Keratinocyte (primary cell): ENCODE results near the gene FBXO27. TPM values are rescaled to one million over a fixed set of nuclear protein-coding genes. Genes with fewer than 3 reads are reported as not detected.

Source experiments
- DNase-seq: peaks from one replicate; pipeline ENCODE4 v3.0.0-alpha.2; 2011; ENCODE audit warnings: low read depth, missing footprints, low spot score
- FAIRE-seq: peaks from 2 replicates; lab custom pipeline; 2011; peaks lifted over from hg19 to GRCh38; lab: Jason Lieb, UNC
- H2AFZ ChIP-seq: 2 replicates; pipeline ENCODE4 v1.6.0; 2012; ENCODE audit warnings: low read length, control low read depth, inconsistent platforms; ENCODE audit not compliant: control insufficient read depth
- H3K27ac ChIP-seq: 2 replicates; pipeline ENCODE4 v1.5.1; 2011; ENCODE audit warnings: low read length; ENCODE audit not compliant: control insufficient read depth, insufficient read depth
- H3K27me3 ChIP-seq: 3 replicates; pipeline ENCODE4 v1.6.0; 2011; ENCODE audit warnings: low read length; ENCODE audit not compliant: control insufficient read depth, insufficient read depth; ENCODE audit errors: extremely low read depth
- H3K36me3 ChIP-seq, 2 experiments: 2 replicates in 1 of 2; 3 replicates in 1 of 2; pipeline ENCODE4 v1.5.1; 2011; ENCODE audit warnings: low read length in 2 of 2, mild to moderate bottlenecking in 1 of 2; ENCODE audit not compliant: control insufficient read depth in 2 of 2, insufficient read depth in 2 of 2; ENCODE audit errors: extremely low read depth in 1 of 2
- H3K4me1 ChIP-seq: 3 replicates; pipeline ENCODE4 v1.5.1; 2011; ENCODE audit warnings: low read length; ENCODE audit not compliant: control insufficient read depth, insufficient read depth; ENCODE audit errors: extremely low read depth
- H3K4me2 ChIP-seq: 3 replicates; pipeline ENCODE4 v1.6.0; 2011; ENCODE audit warnings: low read depth, low read length; ENCODE audit not compliant: control insufficient read depth, insufficient read depth; ENCODE audit errors: extremely low read depth
- H3K4me3 ChIP-seq, 3 experiments: fragments of 200-600 bp in 1 of 3; sonication (generic) in 1 of 3; 2 replicates in 2 of 3; 3 replicates in 1 of 3; pipeline ENCODE4 v1.5.1; 2011 to 2016; ENCODE audit warnings: low read length in 3 of 3, mild to moderate bottlenecking in 3 of 3, control low read depth in 2 of 3, inconsistent platforms in 1 of 3, low read depth in 1 of 3, mixed read lengths in 1 of 3, mixed run types in 1 of 3, moderate library complexity in 1 of 3; ENCODE audit not compliant: control insufficient read depth in 2 of 3, insufficient read depth in 2 of 3; ENCODE audit errors: extremely low read depth in 1 of 3
- H3K79me2 ChIP-seq: 2 replicates; pipeline ENCODE4 v1.6.0; 2012; ENCODE audit warnings: low read length; ENCODE audit not compliant: control insufficient read depth, insufficient read depth
- H3K9ac ChIP-seq: 3 replicates; pipeline ENCODE4 v1.6.0; 2011; ENCODE audit warnings: low read length; ENCODE audit not compliant: control insufficient read depth, insufficient read depth; ENCODE audit errors: extremely low read depth
- H3K9me1 ChIP-seq: 3 replicates; pipeline ENCODE4 v1.6.0; 2011; ENCODE audit warnings: low read length; ENCODE audit not compliant: control insufficient read depth, insufficient read depth; ENCODE audit errors: extremely low read depth
- H3K9me3 ChIP-seq: 2 replicates; pipeline ENCODE4 v1.5.1; 2012; ENCODE audit warnings: low read depth, low read length; ENCODE audit not compliant: control insufficient read depth
- H4K20me1 ChIP-seq: 3 replicates; pipeline ENCODE4 v1.6.0; 2011; ENCODE audit warnings: low read length; ENCODE audit not compliant: control insufficient read depth, insufficient read depth; ENCODE audit errors: extremely low read depth
- CTCF ChIP-seq, 3 experiments: IDR thresholded peaks in 1 of 3; conservative IDR thresholded peaks in 1 of 3; optimal IDR thresholded peaks in 1 of 3; 2 replicates in 2 of 3; 3 replicates in 1 of 3; pipeline versions ENCODE3 to v1.5.1; 2011; ENCODE audit warnings: low read length in 3 of 3, mild to moderate bottlenecking in 3 of 3, moderate library complexity in 2 of 3, control low read depth in 1 of 3, inconsistent platforms in 1 of 3; ENCODE audit not compliant: insufficient read depth in 2 of 3; ENCODE audit errors: extremely low read depth in 1 of 3
- EZH2 ChIP-seq: IDR thresholded peaks from one replicate; pipeline ENCODE4 v1.6.1; 2012; ENCODE audit warnings: inconsistent platforms, mild to moderate bottlenecking, low read length, moderate library complexity
- dilution Hi-C: fragments of 300-500 bp; cut with MboI; formaldehyde crosslinking; loops from one replicate; pipeline ENCODE4 v1.7.0; 2020; ENCODE audit warnings: low sequenced_read_pairs; ENCODE audit not compliant: extremely low pct_ligation_motif_present
- polyA plus RNA-seq, 5 experiments: library from polyadenylated mRNA; depleted of rRNA in 3 of 5; stranded (reverse) in 3 of 5; stranded (forward) in 1 of 5; unstranded in 1 of 5; fragments of >200 nt; gene quantifications; 1 replicate in 1 of 5; 2 replicates in 3 of 5; 3 replicates in 1 of 5; pipeline versions ENCODE4 v1.2.1 to v1.2.3, GENCODE V29; 2011 to 2012; ENCODE audit warnings: missing spikeins in 2 of 5, low read depth in 1 of 5, low replicate concordance in 1 of 5

FBXO27 gene
- polyA plus RNA-seq, 1 donor (not counting 4 experiments of a cell fraction or from before 2014, with no cell fraction given): 4.4 TPM

GRCh38 chr19:39038098-39038497 is 5.7 kb upstream of the FBXO27 start:
- peak overlapping the region; percentile 83 for H2AFZ ChIP-seq
- H3K4me3 ChIP-seq: peak overlapping the region in 2 of 3 experiments; percentile 5 to 25

GRCh38 chr19:39037194-39037593 is 4.8 kb upstream of the FBXO27 start:
- no peak for TF ChIP-seq CTCF (optimal IDR thresholded peaks at IDR 0.05 in 1 of 3, IDR thresholded peaks at IDR 0.05 in 1 of 3, conservative IDR thresholded peaks at IDR 0.05 in 1 of 3; ENCODE audit: extremely low read depth in 1 of 3, insufficient read depth in 2 of 3, low read length in 3 of 3)
- TF ChIP-seq EZH2: no peak
- H3K9ac ChIP-seq: no peak overlapping the region
- H3K9me3 ChIP-seq: no peaks in the 10 kb centered on the region
- no peaks in the 10 kb centered on the region for H3K36me3 ChIP-seq
- DNase-seq: no peak
- no peaks in the 10 kb centered on the region for H3K27me3 ChIP-seq
- H3K79me2 ChIP-seq: no peaks in the 10 kb centered on the region
- no peak for FAIRE-seq
- peaks cover 25% of the 10 kb centered on the region for H3K4me1 ChIP-seq
- H2AFZ ChIP-seq: peak overlapping the region; percentile 49
- no peak overlapping the region for H3K27ac ChIP-seq
- H4K20me1 ChIP-seq: no peaks in the 10 kb centered on the region
- H3K4me2 ChIP-seq: no peak overlapping the region
- H3K4me3 ChIP-seq: no peak overlapping the region
- dilution Hi-C loops: no loop called here
- H3K9me1 ChIP-seq: no peaks in the 10 kb centered on the region

More at GRCh38 chr19:39038098-39038497, 5.7 kb upstream of the FBXO27 start:
- Histone ChIP-seq H3K9me3 (no peaks in the 10 kb centered on the region), H3K36me3 (no peaks in the 10 kb centered on the region), H3K79me2 (no peaks in the 10 kb centered on the region), H3K9ac (no peak overlapping the region), H4K20me1 (no peaks in the 10 kb centered on the region), H3K27me3 (no peaks in the 10 kb centered on the region), H3K4me2 (peak overlapping the region; percentile 73), H3K4me1 (peaks cover 17% of the 10 kb centered on the region), H3K27ac (no peak overlapping the region), H3K9me1 (no peaks in the 10 kb centered on the region)
- DNase-seq (no peak), FAIRE-seq (peak; percentile 60)
- dilution Hi-C loops: no loop called here
- TF ChIP-seq CTCF (optimal IDR thresholded peaks at IDR 0.05 in 1 of 3, IDR thresholded peaks at IDR 0.05 in 1 of 3, conservative IDR thresholded peaks at IDR 0.05 in 1 of 3; ENCODE audit: extremely low read depth in 1 of 3, insufficient read depth in 2 of 3, low read length in 3 of 3) (peak; percentile 46 to 63 (median 51)), EZH2 (no peak)
